GM10266 (cell line): Measurements from ENCODE around the gene ITIH1.
A peak's percentile ranks its signal among the peaks of the same experiment; 100 is the strongest.
"Not testable (repeated sequence)": the region's sequence is repeated elsewhere in the genome, so short reads cannot be mapped to it uniquely, and the experiment has no call there.

Experiments
- DNase-seq: peaks from one replicate; pipeline ENCODE4 v3.0.0; 2012; ENCODE audit errors: extremely low spot score
- CTCF ChIP-seq: IDR thresholded peaks from 2 replicates; pipeline ENCODE4 v1.5.1; 2012; ENCODE audit warnings: mild to moderate bottlenecking, low read depth; ENCODE audit not compliant: control insufficient read depth, insufficient read depth; ENCODE audit errors: missing control alignments

The ITIH1 gene

GRCh38 chr3:52777127-52777958 lies at the start of gene ITIH1:
ITIH1 (plus strand) TSS chr3:52777599; CDS start chr3:52777616, 17 bp downstream.
- TF ChIP-seq CTCF = no peak
- DNase-seq = no peak

- not testable (repeated sequence) for DNase-seq
Measured at GRCh38 chr3:52728753-52729152, 48.6 kb upstream of the ITIH1 start.

- TF ChIP-seq CTCF = no peak
- DNase-seq = no peak
Measured at GRCh38 chr3:52730681-52731080, 46.7 kb upstream of the ITIH1 start.

GRCh38 chr3:52731590-52731989 lies 45.8 kb upstream of the ITIH1 start:
- DNase-seq = no peak
- no peak for TF ChIP-seq CTCF

GRCh38 chr3:52733256-52733891 lies 44.0 kb upstream of the ITIH1 start:
- DNase-seq = no peak
- TF ChIP-seq CTCF = no peak

GRCh38 chr3:52739730-52740129 lies 37.7 kb upstream of the ITIH1 start:
- no peak for DNase-seq
- no peak for TF ChIP-seq CTCF

GRCh38 chr3:52742418-52743041 lies 34.9 kb upstream of the ITIH1 start:
- peak; percentile 63 for TF ChIP-seq CTCF
- peak; percentile 42 for DNase-seq
